Stomach (tissue), 9 donors: ENCODE data around the gene STX18. TPM values are rescaled to one million over a fixed set of nuclear protein-coding genes. Genes with fewer than 3 reads are reported as not detected.
A peak's percentile ranks its signal among the peaks of the same experiment; 100 is the strongest.

ENCODE experiments used
- DNase-seq, 2 donors: peaks; one replicate each; pipeline versions ENCODE4 v3.0.0 to v3.0.0-alpha.2; 2013 to 2019
- H3K27ac ChIP-seq, 5 donors: fragments of 200-600 bp in 4 of 5; sonication (generic) in 4 of 5; one replicate each; pipeline ENCODE4 v1.5.1; 2013 to 2019; ENCODE audit warnings: mild to moderate bottlenecking in 1 of 5, moderate library complexity in 1 of 5
- H3K27me3 ChIP-seq, 3 donors: fragments of 200-600 bp; sonication (generic); one replicate each; pipeline ENCODE4 v1.5.1; 2017 to 2019; ENCODE audit warnings: mixed run types in 1 of 3
- H3K36me3 ChIP-seq, 4 donors: fragments of 200-600 bp; sonication (generic); 1 replicate in 3 of 4; 2 replicates in 1 of 4; pipeline ENCODE4 v1.5.1; 2016 to 2019
- H3K4me1 ChIP-seq, 4 donors: fragments of 200-600 bp; sonication (generic); one replicate each; pipeline ENCODE4 v1.5.1; 2016 to 2019
- H3K4me3 ChIP-seq, 4 donors: fragments of 200-600 bp; sonication (generic) in 3 of 4; one replicate each; pipeline ENCODE4 v1.5.1; 2016 to 2019; ENCODE audit warnings: mild to moderate bottlenecking in 1 of 4
- H3K9me3 ChIP-seq, 4 donors: fragments of 200-600 bp; sonication (generic); one replicate each; pipeline ENCODE4 v1.5.1; 2016 to 2019
- EP300 ChIP-seq: sonication (generic); formaldehyde crosslinking; IDR thresholded peaks from one replicate; pipeline ENCODE4 v1.6.1; 2017; ENCODE audit warnings: antibody characterized with exemption
- POLR2A ChIP-seq, 4 donors: fragments of 450-650 bp; IDR thresholded peaks; one replicate each; pipeline ENCODE4 v1.6.1; 2016; ENCODE audit warnings: antibody characterized with exemption in 4 of 4, control low read depth in 2 of 4, mild to moderate bottlenecking in 1 of 4, moderate library complexity in 1 of 4
- POLR2AphosphoS5 ChIP-seq, 3 donors: sonication (generic); formaldehyde crosslinking; IDR thresholded peaks; one replicate each; pipeline ENCODE4 v1.6.1; 2016; ENCODE audit warnings: antibody characterized with exemption in 3 of 3
- WGBS, 5 donors: extraction: QIAGEN DNeasy Blood & Tissue Kit in 3 of 5; methylation state at CpG; one replicate each; pipeline versions ENCODE4 v1.1.5 to v1.1.7; 2013 to 2018; 5-methylcytosine and 5-hydroxymethylcytosine counted together
- intact Hi-C: fragments of 100-400 bp; cut with DNase I; formaldehyde crosslinking; loops from one replicate; pipeline ENCODE4 v1.15.1; 2023; ENCODE audit warnings: low total_unique reads
- polyA plus RNA-seq, 3 donors: library from polyadenylated mRNA; stranded (reverse); fragments of 200-250 nt; gene quantifications; one replicate each; pipeline ENCODE4 v1.2.3, GENCODE V29; 2013
- total RNA-seq, 5 donors: library from RNA; depleted of rRNA; stranded (reverse); fragments of >200 nt; gene quantifications; one replicate each; pipeline versions ENCODE4 v1.1.0 to v1.2.3, GENCODE V29; 2014 to 2016
- TF ChIP-seq, protein P1 (sequence below), 7 experiments: fragments of 450-650 bp in 4 of 7; fragments of 200-600 bp in 3 of 7; sonication (generic) in 3 of 7; IDR thresholded peaks; one replicate each; pipeline ENCODE4 v1.5.1; 2016 to 2019; ENCODE audit warnings: antibody characterized with exemption in 7 of 7, control low read depth in 2 of 7, mild to moderate bottlenecking in 1 of 7
- donor health status: healthy with polysubstance abuse.
- donor health status: Bipolar disorder and iron deficiency.
- donor health status: healthy.

Gene STX18
- total and polyA plus RNA-seq, 8 donors, result 17.1 to 91.6 (median 26.3) TPM

DNA sequence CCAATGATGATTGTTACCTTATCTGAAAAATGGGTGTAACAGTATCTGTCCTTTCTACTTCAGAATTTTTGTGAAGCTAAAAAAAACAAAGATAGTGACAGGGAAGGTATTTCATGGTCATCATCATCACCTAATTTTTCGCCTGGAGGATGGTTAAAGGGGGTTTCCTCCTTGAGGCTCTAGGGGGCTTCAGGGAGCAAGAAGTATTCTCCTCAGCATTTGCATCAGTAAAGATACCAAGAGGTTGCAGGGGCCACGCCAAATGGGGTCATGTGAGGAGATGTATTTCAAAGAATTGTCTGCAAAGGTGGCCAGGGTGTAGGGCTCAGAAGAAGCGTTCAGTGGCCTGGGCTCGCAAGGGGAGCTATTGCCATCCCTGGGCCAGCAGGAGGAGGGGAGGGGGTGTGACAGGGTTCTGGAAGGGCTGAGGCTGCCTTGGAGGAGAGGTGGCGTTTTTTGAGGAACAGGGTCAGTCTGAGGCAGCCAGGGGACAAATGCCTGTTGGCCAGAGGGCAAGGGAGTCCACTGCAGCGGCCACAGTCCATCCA is 162.2 kb downstream of the STX18 start:
- Histone ChIP-seq H3K36me3 (no peaks in the 10 kb centered on the region), H3K4me1 (no peaks in the 10 kb centered on the region), H3K9me3 (peaks cover 0 to 5% (median 4%) of the 10 kb centered on the region in 4 donors), H3K4me3 (no peak overlapping the region), H3K27ac (no peak overlapping the region), H3K27me3 (peaks cover 0 to 48% (median 0%) of the 10 kb centered on the region in 3 donors)
- DNase-seq, result no peak
- WGBS, 5 donors, result 44 to 63% (median 60%) methylated on average over 6 of the region's 6 CpGs
- intact Hi-C loops, result no loop called here
- no peak for TF ChIP-seq POLR2AphosphoS5 (IDR thresholded peaks at IDR 0.05)
- TF ChIP-seq, protein P1, sequence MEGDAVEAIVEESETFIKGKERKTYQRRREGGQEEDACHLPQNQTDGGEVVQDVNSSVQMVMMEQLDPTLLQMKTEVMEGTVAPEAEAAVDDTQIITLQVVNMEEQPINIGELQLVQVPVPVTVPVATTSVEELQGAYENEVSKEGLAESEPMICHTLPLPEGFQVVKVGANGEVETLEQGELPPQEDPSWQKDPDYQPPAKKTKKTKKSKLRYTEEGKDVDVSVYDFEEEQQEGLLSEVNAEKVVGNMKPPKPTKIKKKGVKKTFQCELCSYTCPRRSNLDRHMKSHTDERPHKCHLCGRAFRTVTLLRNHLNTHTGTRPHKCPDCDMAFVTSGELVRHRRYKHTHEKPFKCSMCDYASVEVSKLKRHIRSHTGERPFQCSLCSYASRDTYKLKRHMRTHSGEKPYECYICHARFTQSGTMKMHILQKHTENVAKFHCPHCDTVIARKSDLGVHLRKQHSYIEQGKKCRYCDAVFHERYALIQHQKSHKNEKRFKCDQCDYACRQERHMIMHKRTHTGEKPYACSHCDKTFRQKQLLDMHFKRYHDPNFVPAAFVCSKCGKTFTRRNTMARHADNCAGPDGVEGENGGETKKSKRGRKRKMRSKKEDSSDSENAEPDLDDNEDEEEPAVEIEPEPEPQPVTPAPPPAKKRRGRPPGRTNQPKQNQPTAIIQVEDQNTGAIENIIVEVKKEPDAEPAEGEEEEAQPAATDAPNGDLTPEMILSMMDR (IDR thresholded peaks at IDR 0.05), result no peak
- TF ChIP-seq EP300, result no peak
- no peak for TF ChIP-seq POLR2A (IDR thresholded peaks at IDR 0.05)

DNA sequence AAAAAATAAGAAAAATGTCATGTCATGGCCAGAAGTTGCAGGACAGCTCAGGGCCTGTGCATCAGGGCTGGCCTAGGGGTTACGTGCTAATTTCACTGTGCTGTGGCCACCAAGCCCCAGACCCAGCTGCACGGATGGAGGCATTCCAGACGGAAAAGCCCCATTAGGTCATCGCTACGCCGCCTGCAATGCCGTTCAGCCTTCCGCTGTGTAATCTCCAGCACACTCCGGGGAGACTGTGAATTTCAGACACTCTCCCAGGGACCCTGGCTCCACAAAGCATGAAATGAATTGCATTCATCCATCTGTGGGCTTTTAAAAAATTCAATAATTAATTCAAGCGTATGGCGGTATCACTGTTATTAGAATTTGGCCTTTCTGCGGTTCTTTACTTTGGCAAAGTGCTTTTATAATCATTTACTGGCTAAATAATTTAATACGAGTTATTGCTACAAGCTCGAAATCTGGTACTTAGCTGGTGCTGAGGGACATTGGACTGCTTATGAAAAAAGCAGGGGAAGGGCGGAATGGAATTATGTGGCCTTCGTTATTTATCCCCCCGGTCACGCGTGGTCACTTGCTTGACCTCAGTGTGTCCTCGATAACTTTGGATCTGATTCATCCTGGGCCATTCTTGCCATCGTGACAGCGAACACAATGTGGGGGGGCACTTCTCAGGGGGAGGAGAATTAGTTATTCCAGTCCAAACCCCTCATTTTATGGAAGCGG is 164.0 kb downstream of the STX18 start:
- H3K27ac ChIP-seq, result no peak overlapping the region
- no peak overlapping the region for H3K4me3 ChIP-seq
- H3K9me3 ChIP-seq, result peaks cover 0 to 16% (median 12%) of the 10 kb centered on the region in 4 donors
- TF ChIP-seq POLR2A (IDR thresholded peaks at IDR 0.05) (no peak), POLR2AphosphoS5 (IDR thresholded peaks at IDR 0.05) (no peak), EP300 (no peak)
- TF ChIP-seq, protein P1 (IDR thresholded peaks at IDR 0.05), result no peak
- intact Hi-C loops, result no loop called here
- no peaks in the 10 kb centered on the region for H3K36me3 ChIP-seq
- no peaks in the 10 kb centered on the region for H3K4me1 ChIP-seq
- H3K27me3 ChIP-seq, result peaks cover 0 to 38% (median 0%) of the 10 kb centered on the region in 3 donors
- DNase-seq, result peak in 1 of 2 donors; percentile 62
- 73 to 81% (median 78%) methylated on average over 23 of the region's 23 CpGs for WGBS, 5 donors

DNA sequence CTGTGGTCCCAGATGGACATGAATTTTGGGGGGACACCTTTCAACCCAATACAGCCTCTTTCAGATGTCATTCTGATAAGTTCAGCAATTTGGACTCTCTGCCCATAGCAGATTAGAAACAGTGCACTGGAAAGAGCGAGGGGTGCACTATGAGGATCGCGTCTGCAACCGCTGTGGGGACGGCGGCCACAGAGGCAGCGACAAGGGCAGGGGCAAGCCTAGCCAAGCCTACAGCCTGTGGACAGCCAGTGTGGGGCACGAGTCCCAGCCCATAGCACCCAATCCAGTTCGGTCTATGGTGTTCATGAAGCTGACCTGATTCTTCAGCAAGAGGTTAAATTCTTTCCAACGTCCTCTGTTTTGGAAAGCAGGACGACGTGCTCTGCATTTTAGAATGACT is 164.7 kb downstream of the STX18 start:
- TF ChIP-seq POLR2AphosphoS5 (IDR thresholded peaks at IDR 0.05), result no peak
- TF ChIP-seq EP300, result no peak
- TF ChIP-seq, protein P1 (IDR thresholded peaks at IDR 0.05), result no peak
- TF ChIP-seq POLR2A (IDR thresholded peaks at IDR 0.05), result no peak
- no peak for DNase-seq
- peaks cover 0 to 33% (median 0%) of the 10 kb centered on the region in 3 donors for H3K27me3 ChIP-seq

GRCh38 chr4:4376074-4376473 is 165.8 kb downstream of the STX18 start:
- TF ChIP-seq EP300, result no peak
- no peak for TF ChIP-seq POLR2AphosphoS5 (IDR thresholded peaks at IDR 0.05)
- TF ChIP-seq, protein P1 (IDR thresholded peaks at IDR 0.05), result no peak
- peaks cover 0 to 16% (median 12%) of the 10 kb centered on the region in 4 donors for H3K9me3 ChIP-seq
- no peak overlapping the region for H3K27ac ChIP-seq
- H3K4me1 ChIP-seq, result no peaks in the 10 kb centered on the region
- 59 to 82% (median 76%) methylated on average over 4 of the region's 4 CpGs for WGBS, 5 donors
- DNase-seq, result no peak
- no peak overlapping the region for H3K4me3 ChIP-seq
- H3K36me3 ChIP-seq, result no peaks in the 10 kb centered on the region
- peaks cover 0 to 41% (median 0%) of the 10 kb centered on the region in 3 donors for H3K27me3 ChIP-seq
- intact Hi-C loops, result no loop called here

More for the DNA sequence above, 164.7 kb downstream of the STX18 start:
- Histone ChIP-seq H3K36me3 (no peaks in the 10 kb centered on the region), H3K9me3 (peaks cover 0 to 16% (median 12%) of the 10 kb centered on the region in 4 donors), H3K4me3 (no peak overlapping the region), H3K27ac (no peak overlapping the region), H3K4me1 (no peaks in the 10 kb centered on the region)
- 81 to 87% (median 82%) methylated on average over 12 of the region's 12 CpGs for WGBS, 5 donors
- intact Hi-C loops, result no loop called here
